GM23338 (cell line): ENCODE results near the gene RNF130. TPM values are rescaled to one million over a fixed set of nuclear protein-coding genes. Genes with fewer than 3 reads are reported as not detected.

ENCODE experiments used
- ATAC-seq: fragments of 200-7000 bp; cut with Tn5 transposase; 3 replicates; pipeline ENCODE4 v1.9.1; 2020
- DNase-seq: peaks from one replicate; pipeline ENCODE4 v3.0.0-alpha.2; 2015; ENCODE audit warnings: low spot score
- H2AFZ ChIP-seq: fragments of 200-600 bp; sonication (generic); 2 replicates; pipeline ENCODE4 v1.8.0; 2016; ENCODE audit warnings: antibody characterized with exemption, mild to moderate bottlenecking, moderate library complexity
- H3F3A ChIP-seq: fragments of 200-600 bp; sonication (generic); replicated peaks from 2 replicates; pipeline ENCODE4 v1.8.0; 2017; ENCODE audit warnings: antibody characterized with exemption, mixed run types, low read depth
- H3K27ac ChIP-seq: fragments of 200-600 bp; sonication (generic); 2 replicates; pipeline ENCODE4 v1.6.1; 2016; ENCODE audit warnings: low read depth
- H3K27me3 ChIP-seq: fragments of 200-600 bp; sonication (generic); 2 replicates; pipeline ENCODE4 v1.8.0; 2016; ENCODE audit warnings: mild to moderate bottlenecking, mixed run types, moderate library complexity; ENCODE audit not compliant: insufficient read depth
- H3K36me3 ChIP-seq: fragments of 200-600 bp; sonication (generic); 2 replicates; pipeline ENCODE4 v1.8.0; 2016; ENCODE audit warnings: mild to moderate bottlenecking; ENCODE audit not compliant: insufficient read depth
- H3K4me1 ChIP-seq: fragments of 200-600 bp; sonication (generic); 2 replicates; pipeline ENCODE4 v1.8.0; 2016; ENCODE audit warnings: mild to moderate bottlenecking, moderate library complexity; ENCODE audit not compliant: insufficient read depth
- H3K4me2 ChIP-seq: fragments of 200-600 bp; sonication (generic); 2 replicates; pipeline ENCODE4 v1.7.1; 2017; ENCODE audit warnings: mixed run types
- H3K4me3 ChIP-seq: fragments of 200-600 bp; sonication (generic); 2 replicates; pipeline ENCODE4 v1.6.1; 2016; ENCODE audit warnings: mixed run types
- H3K79me2 ChIP-seq: fragments of 200-600 bp; sonication (generic); replicated peaks from 2 replicates; pipeline ENCODE4 v1.8.0; 2017; ENCODE audit warnings: mild to moderate bottlenecking; ENCODE audit not compliant: insufficient read depth
- H3K9me2 ChIP-seq: fragments of 200-600 bp; sonication (generic); 2 replicates; pipeline ENCODE4 v1.8.0; 2017; ENCODE audit not compliant: insufficient read depth
- H4K20me1 ChIP-seq: fragments of 200-600 bp; sonication (generic); replicated peaks from 2 replicates; pipeline ENCODE4 v1.8.0; 2017; ENCODE audit warnings: mild to moderate bottlenecking; ENCODE audit not compliant: insufficient read depth
- H3K27ac Mint-ChIP-seq: 2 replicates; pipeline ENCODE4 v1.8.0; 2020; ENCODE audit warnings: inconsistent platforms, mild to moderate bottlenecking, moderate library complexity, mixed read lengths
- H3K27me3 Mint-ChIP-seq: 3 replicates; pipeline ENCODE4 v1.8.0; 2022; ENCODE audit warnings: low read depth, mild to moderate bottlenecking, moderate library complexity, mixed read lengths, inconsistent platforms; ENCODE audit not compliant: insufficient read depth, poor library complexity
- H3K36me3 Mint-ChIP-seq: 3 replicates; pipeline ENCODE4 v1.8.0; 2021; ENCODE audit warnings: low read depth, mild to moderate bottlenecking, inconsistent platforms, moderate library complexity, mixed read lengths
- H3K4me1 Mint-ChIP-seq: 3 replicates; pipeline ENCODE4 v1.8.0; 2020; ENCODE audit warnings: mild to moderate bottlenecking, inconsistent platforms, mixed read lengths
- H3K4me3 Mint-ChIP-seq: 3 replicates; pipeline ENCODE4 v1.8.0; 2021; ENCODE audit warnings: moderate library complexity, mild to moderate bottlenecking, inconsistent platforms, mixed read lengths
- H3K9me3 Mint-ChIP-seq: 3 replicates; pipeline ENCODE4 v1.8.0; 2020; ENCODE audit warnings: moderate library complexity, mild to moderate bottlenecking, inconsistent platforms, mixed read lengths
- CREB1 ChIP-seq: fragments of 250-450 bp; sonication (Bioruptor Pico); IDR thresholded peaks from 2 replicates; pipeline ENCODE4 v1.5.0; 2020; ENCODE audit warnings: low read depth, mild to moderate bottlenecking, moderate library complexity
- CTCF ChIP-seq, 2 experiments: fragments of 200-600 bp in 1 of 2; sonication (generic) in 1 of 2; conservative IDR thresholded peaks; 2 replicates each; pipeline versions ENCODE4 v1.5.1 to v1.6.1; 2016 to 2017; ENCODE audit warnings: antibody characterized with exemption in 2 of 2, low read depth in 2 of 2, mild to moderate bottlenecking in 2 of 2, moderate library complexity in 1 of 2
- EZH2 ChIP-seq: fragments of 200-600 bp; sonication (generic); IDR thresholded peaks from one replicate; pipeline ENCODE4 v1.8.0; 2017; ENCODE audit warnings: antibody characterized with exemption, mild to moderate bottlenecking, low read depth; ENCODE audit not compliant: unreplicated experiment
- EZH2phosphoT487 ChIP-seq: fragments of 200-600 bp; sonication (generic); IDR thresholded peaks from one replicate; pipeline ENCODE4 v1.8.1; 2018; ENCODE audit warnings: antibody characterized with exemption; ENCODE audit not compliant: unreplicated experiment
- JUNB ChIP-seq: IDR thresholded peaks from one replicate; pipeline ENCODE4 v1.6.1; 2016; ENCODE audit warnings: antibody characterized with exemption; ENCODE audit not compliant: unreplicated experiment
- NANOG ChIP-seq: IDR thresholded peaks from 2 replicates; pipeline ENCODE4 v1.6.1; 2016; ENCODE audit warnings: antibody characterized with exemption, borderline replicate concordance
- POLR2AphosphoS5 ChIP-seq: IDR thresholded peaks from 2 replicates; pipeline ENCODE4 v1.6.1; 2016; ENCODE audit warnings: antibody characterized with exemption, low read depth
- REST ChIP-seq: IDR thresholded peaks from one replicate; pipeline ENCODE4 v1.6.1; 2018; ENCODE audit warnings: antibody characterized with exemption; ENCODE audit not compliant: unreplicated experiment
- STAT1 ChIP-seq: IDR thresholded peaks from one replicate; pipeline ENCODE4 v1.6.1; 2016; ENCODE audit warnings: antibody characterized with exemption; ENCODE audit not compliant: unreplicated experiment
- ZNF114 ChIP-seq: fragments of 250-450 bp; sonication (Bioruptor Pico); IDR thresholded peaks from 2 replicates; pipeline ENCODE4 v1.5.0; 2020; ENCODE audit warnings: mild to moderate bottlenecking, moderate library complexity
- ZNF331 ChIP-seq: fragments of 250-450 bp; sonication (Bioruptor Pico); IDR thresholded peaks from 2 replicates; pipeline ENCODE4 v1.5.0; 2020; ENCODE audit warnings: low read depth, mild to moderate bottlenecking, moderate library complexity
- polyA plus RNA-seq: library from polyadenylated mRNA; unstranded; fragments of >200 nt; fragmentation: Nextera tagmentation; extraction: Ambion mirVana; gene quantifications from 2 replicates; pipeline ENCODE4 v1.2.1, GENCODE V29; 2016
- total RNA-seq: library from RNA; depleted of rRNA; stranded (reverse); fragments of >200 nt; shearing (Covaris generic); gene quantifications from 2 replicates; pipeline ENCODE4 v1.2.3, GENCODE V29; 2014
- TF ChIP-seq, protein P1 (sequence below): fragments of 250-450 bp; sonication (Bioruptor Pico); IDR thresholded peaks from 2 replicates; pipeline ENCODE4 v1.5.0; 2020; ENCODE audit warnings: mild to moderate bottlenecking, moderate library complexity
- TF ChIP-seq, protein P2 (sequence below): IDR thresholded peaks from 2 replicates; pipeline ENCODE4 v1.6.1; 2016; ENCODE audit warnings: antibody characterized with exemption

The RNF130 gene
- total and polyA plus RNA-seq, 2 experiments from 2014 or later, result 60.1 to 97.3 TPM

- H3K27ac Mint-ChIP-seq, result no peak overlapping the region
- H4K20me1 ChIP-seq, result peaks cover 36% of the 10 kb centered on the region
- H3K4me1 Mint-ChIP-seq, result peaks cover 58% of the 10 kb centered on the region
- peaks cover 9% of the 10 kb centered on the region for H3K9me3 Mint-ChIP-seq
- no peak overlapping the region for H3K4me2 ChIP-seq
- no peak overlapping the region for H2AFZ ChIP-seq
- no peak overlapping the region for H3K27ac ChIP-seq
- DNase-seq (no peak), ATAC-seq (no peak)
- H3K27me3 ChIP-seq, result no peaks in the 10 kb centered on the region
- no peaks in the 10 kb centered on the region for H3K36me3 ChIP-seq
- H3K4me3 ChIP-seq, result no peak overlapping the region
- H3K9me2 ChIP-seq, result no peaks in the 10 kb centered on the region
- H3K27me3 Mint-ChIP-seq, result peaks cover 6% of the 10 kb centered on the region
- no peaks in the 10 kb centered on the region for H3F3A ChIP-seq
- no peak overlapping the region; the same call in 2 of the 3 replicates for H3K4me3 Mint-ChIP-seq
- TF ChIP-seq, protein P1, sequence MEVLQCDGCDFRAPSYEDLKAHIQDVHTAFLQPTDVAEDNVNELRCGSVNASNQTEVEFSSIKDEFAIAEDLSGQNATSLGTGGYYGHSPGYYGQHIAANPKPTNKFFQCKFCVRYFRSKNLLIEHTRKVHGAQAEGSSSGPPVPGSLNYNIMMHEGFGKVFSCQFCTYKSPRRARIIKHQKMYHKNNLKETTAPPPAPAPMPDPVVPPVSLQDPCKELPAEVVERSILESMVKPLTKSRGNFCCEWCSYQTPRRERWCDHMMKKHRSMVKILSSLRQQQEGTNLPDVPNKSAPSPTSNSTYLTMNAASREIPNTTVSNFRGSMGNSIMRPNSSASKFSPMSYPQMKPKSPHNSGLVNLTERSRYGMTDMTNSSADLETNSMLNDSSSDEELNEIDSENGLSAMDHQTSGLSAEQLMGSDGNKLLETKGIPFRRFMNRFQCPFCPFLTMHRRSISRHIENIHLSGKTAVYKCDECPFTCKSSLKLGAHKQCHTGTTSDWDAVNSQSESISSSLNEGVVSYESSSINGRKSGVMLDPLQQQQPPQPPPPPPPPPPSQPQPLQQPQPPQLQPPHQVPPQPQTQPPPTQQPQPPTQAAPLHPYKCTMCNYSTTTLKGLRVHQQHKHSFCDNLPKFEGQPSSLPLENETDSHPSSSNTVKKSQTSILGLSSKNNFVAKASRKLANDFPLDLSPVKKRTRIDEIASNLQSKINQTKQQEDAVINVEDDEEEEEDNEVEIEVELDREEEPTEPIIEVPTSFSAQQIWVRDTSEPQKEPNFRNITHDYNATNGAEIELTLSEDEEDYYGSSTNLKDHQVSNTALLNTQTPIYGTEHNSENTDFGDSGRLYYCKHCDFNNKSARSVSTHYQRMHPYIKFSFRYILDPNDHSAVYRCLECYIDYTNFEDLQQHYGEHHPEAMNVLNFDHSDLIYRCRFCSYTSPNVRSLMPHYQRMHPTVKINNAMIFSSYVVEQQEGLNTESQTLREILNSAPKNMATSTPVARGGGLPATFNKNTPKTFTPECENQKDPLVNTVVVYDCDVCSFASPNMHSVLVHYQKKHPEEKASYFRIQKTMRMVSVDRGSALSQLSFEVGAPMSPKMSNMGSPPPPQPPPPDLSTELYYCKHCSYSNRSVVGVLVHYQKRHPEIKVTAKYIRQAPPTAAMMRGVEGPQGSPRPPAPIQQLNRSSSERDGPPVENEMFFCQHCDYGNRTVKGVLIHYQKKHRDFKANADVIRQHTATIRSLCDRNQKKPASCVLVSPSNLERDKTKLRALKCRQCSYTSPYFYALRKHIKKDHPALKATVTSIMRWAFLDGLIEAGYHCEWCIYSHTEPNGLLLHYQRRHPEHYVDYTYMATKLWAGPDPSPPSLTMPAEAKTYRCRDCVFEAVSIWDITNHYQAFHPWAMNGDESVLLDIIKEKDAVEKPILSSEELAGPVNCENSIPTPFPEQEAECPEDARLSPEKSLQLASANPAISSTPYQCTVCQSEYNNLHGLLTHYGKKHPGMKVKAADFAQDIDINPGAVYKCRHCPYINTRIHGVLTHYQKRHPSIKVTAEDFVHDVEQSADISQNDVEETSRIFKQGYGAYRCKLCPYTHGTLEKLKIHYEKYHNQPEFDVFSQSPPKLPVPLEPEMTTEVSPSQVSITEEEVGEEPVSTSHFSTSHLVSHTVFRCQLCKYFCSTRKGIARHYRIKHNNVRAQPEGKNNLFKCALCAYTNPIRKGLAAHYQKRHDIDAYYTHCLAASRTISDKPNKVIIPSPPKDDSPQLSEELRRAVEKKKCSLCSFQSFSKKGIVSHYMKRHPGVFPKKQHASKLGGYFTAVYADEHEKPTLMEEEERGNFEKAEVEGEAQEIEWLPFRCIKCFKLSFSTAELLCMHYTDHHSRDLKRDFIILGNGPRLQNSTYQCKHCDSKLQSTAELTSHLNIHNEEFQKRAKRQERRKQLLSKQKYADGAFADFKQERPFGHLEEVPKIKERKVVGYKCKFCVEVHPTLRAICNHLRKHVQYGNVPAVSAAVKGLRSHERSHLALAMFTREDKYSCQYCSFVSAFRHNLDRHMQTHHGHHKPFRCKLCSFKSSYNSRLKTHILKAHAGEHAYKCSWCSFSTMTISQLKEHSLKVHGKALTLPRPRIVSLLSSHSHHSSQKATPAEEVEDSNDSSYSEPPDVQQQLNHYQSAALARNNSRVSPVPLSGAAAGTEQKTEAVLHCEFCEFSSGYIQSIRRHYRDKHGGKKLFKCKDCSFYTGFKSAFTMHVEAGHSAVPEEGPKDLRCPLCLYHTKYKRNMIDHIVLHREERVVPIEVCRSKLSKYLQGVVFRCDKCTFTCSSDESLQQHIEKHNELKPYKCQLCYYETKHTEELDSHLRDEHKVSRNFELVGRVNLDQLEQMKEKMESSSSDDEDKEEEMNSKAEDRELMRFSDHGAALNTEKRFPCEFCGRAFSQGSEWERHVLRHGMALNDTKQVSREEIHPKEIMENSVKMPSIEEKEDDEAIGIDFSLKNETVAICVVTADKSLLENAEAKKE (CRISPR knock-in tag), result no peak
- no peak for TF ChIP-seq EZH2
- TF ChIP-seq REST, result no peak
- no peak for TF ChIP-seq CREB1 (CRISPR knock-in tag)
- no peak for TF ChIP-seq POLR2AphosphoS5
- TF ChIP-seq CTCF (conservative IDR thresholded peaks at IDR 0.05; ENCODE audit: low read depth in 2 of 2), result no peak
- no peak for TF ChIP-seq ZNF114 (CRISPR knock-in tag)
- no peak for TF ChIP-seq JUNB
- no peak for TF ChIP-seq EZH2phosphoT487
- TF ChIP-seq, protein P2, sequence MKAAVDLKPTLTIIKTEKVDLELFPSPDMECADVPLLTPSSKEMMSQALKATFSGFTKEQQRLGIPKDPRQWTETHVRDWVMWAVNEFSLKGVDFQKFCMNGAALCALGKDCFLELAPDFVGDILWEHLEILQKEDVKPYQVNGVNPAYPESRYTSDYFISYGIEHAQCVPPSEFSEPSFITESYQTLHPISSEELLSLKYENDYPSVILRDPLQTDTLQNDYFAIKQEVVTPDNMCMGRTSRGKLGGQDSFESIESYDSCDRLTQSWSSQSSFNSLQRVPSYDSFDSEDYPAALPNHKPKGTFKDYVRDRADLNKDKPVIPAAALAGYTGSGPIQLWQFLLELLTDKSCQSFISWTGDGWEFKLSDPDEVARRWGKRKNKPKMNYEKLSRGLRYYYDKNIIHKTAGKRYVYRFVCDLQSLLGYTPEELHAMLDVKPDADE, result no peak
- no peak for TF ChIP-seq ZNF331 (CRISPR knock-in tag)
- no peak for TF ChIP-seq NANOG
- no peak for TF ChIP-seq STAT1
- peaks cover 64% of the 10 kb centered on the region for H3K4me1 ChIP-seq
- H3K36me3 Mint-ChIP-seq, result peaks cover 13% of the 10 kb centered on the region
- peaks cover 87% of the 10 kb centered on the region for H3K79me2 ChIP-seq
Observed at GRCh38 chr5:180052211-180052818, 19.2 kb downstream of the RNF130 start.
